Measurements from ENCODE around the gene MEF2D. TPM values are rescaled to one million over a fixed set of nuclear protein-coding genes. Genes with fewer than 3 reads are reported as not detected.

Gene MEF2D
- total RNA-seq, 1 donor from 2014 or later = 51.0 TPM

DNA sequence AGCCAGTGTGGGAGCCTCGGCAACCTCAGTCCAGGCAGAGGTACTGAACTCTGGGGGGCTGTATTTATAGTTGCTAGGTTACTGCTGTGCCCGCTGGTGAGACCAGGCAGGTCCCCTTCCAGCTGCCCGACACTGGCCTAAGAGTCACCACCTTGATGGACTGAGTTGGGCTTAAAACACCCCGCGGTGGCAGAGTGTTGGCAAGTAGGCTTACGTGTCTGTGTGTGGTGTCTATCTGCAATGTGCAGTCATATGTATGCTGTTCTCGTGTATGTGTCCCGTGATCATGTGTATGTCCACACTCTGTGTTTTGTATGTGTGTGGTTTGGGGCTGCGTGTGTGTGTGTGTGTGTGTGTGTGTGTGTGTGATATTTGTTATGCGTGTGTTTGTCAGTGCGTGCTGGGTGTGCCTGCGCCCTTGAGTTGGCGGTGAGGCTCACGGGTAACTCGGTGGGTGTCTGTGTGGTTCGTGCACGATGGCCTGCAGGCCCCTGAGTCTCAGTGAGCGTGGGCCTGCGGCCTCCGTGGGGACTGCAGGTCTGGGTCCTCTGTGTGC lies 65.5 kb downstream of the MEF2D start:
- no peak overlapping the region for H3K27ac ChIP-seq
- H3K4me1 ChIP-seq = peaks cover 15% of the 10 kb centered on the region
- DNase-seq (no peak), ATAC-seq (peak in 1 of 2 donors; percentile 10)
- TF ChIP-seq, protein P1, sequence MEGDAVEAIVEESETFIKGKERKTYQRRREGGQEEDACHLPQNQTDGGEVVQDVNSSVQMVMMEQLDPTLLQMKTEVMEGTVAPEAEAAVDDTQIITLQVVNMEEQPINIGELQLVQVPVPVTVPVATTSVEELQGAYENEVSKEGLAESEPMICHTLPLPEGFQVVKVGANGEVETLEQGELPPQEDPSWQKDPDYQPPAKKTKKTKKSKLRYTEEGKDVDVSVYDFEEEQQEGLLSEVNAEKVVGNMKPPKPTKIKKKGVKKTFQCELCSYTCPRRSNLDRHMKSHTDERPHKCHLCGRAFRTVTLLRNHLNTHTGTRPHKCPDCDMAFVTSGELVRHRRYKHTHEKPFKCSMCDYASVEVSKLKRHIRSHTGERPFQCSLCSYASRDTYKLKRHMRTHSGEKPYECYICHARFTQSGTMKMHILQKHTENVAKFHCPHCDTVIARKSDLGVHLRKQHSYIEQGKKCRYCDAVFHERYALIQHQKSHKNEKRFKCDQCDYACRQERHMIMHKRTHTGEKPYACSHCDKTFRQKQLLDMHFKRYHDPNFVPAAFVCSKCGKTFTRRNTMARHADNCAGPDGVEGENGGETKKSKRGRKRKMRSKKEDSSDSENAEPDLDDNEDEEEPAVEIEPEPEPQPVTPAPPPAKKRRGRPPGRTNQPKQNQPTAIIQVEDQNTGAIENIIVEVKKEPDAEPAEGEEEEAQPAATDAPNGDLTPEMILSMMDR (IDR thresholded peaks at IDR 0.05) = no peak
- H3K4me3 ChIP-seq = peak overlapping the region; percentile 51
- H3K9me3 ChIP-seq = no peaks in the 10 kb centered on the region
- no peaks in the 10 kb centered on the region for H3K36me3 ChIP-seq
- H3K27me3 ChIP-seq (ENCODE audit: low read depth) = peaks cover 98% of the 10 kb centered on the region
- intact Hi-C loops (cut with DNase I) = no loop called here

DNA sequence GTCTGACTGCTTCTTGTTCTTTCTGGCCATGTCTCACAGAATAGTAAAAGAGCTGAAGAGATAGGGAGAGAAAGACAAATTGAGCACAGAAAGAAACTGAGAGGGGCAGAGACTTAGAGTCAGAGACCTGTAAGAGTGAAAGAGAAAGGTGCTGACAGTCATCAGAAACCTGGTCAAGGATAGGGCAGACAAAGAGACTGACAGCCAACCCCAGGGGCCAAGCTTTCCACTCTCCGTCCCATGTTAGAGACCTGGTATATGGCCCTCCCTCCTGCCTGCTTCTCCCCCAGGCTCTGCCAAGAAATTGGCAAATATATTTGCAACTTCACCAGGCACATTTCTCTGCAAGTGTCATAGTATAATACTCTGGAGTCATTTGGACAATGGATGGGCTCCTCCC lies 67.0 kb downstream of the MEF2D start:
- intact Hi-C loops (cut with DNase I) = no loop called here
- TF ChIP-seq, protein P1 (IDR thresholded peaks at IDR 0.05) = no peak

DNA sequence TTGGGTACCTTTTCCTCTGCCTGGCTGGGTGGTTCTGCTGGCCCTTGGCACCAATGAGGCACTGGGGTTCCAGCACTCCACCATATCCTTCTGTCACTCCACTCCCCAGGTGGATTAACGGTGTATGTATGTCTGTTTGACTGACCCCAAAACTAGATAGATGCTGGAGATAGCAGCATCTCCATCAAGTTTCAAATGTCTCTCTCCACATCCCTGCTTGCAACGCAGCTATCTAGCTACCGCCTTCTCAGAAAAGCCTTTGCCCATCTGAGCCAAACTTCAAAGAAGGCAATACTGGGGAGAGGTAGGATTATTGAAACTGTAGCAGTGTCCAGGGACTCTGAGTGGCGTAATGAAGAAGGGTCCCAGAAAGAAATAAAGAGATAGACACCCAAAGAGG lies 67.5 kb downstream of the MEF2D start:
- Histone ChIP-seq H3K9me3 (no peaks in the 10 kb centered on the region), H3K36me3 (no peaks in the 10 kb centered on the region), H3K27me3 (ENCODE audit: low read depth) (peaks cover 95% of the 10 kb centered on the region), H3K4me3 (no peak overlapping the region), H3K27ac (no peak overlapping the region), H3K4me1 (peaks cover 15% of the 10 kb centered on the region)
- DNase-seq = no peak
- TF ChIP-seq, protein P1 (IDR thresholded peaks at IDR 0.05) = no peak
- intact Hi-C loops (cut with DNase I) = no loop called here
- ATAC-seq = no peak

More for the DNA sequence above, 67.0 kb downstream of the MEF2D start:
- H3K27ac ChIP-seq = no peak overlapping the region
- ATAC-seq (no peak), DNase-seq (no peak)
- peaks cover 15% of the 10 kb centered on the region for H3K4me1 ChIP-seq
- H3K36me3 ChIP-seq = no peaks in the 10 kb centered on the region
- H3K9me3 ChIP-seq = no peaks in the 10 kb centered on the region
- H3K27me3 ChIP-seq (ENCODE audit: low read depth) = peaks cover 98% of the 10 kb centered on the region
- no peak overlapping the region for H3K4me3 ChIP-seq

DNA sequence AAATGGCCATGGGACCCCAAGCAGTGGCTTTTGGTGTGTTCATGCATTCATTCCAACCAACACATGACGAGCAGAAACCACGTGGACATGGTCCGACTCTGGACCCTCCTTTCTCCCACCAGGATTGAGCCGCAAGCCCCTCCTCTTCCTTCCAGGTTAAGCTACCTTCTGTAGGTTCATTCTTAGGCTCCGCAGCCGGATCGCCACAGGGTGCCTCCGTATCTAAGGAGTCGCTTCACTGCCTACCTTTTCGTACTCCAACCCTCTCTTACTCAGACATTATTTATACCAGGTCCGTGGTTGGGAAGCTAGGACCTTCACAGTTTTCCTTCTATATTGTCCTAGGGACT lies 67.9 kb downstream of the MEF2D start:
- no peak overlapping the region for H3K27ac ChIP-seq
- no peak for ATAC-seq
- peaks cover 95% of the 10 kb centered on the region for H3K27me3 ChIP-seq (ENCODE audit: low read depth)
- no peaks in the 10 kb centered on the region for H3K36me3 ChIP-seq
- peaks cover 15% of the 10 kb centered on the region for H3K4me1 ChIP-seq
- H3K4me3 ChIP-seq = no peak overlapping the region
- intact Hi-C loops (cut with DNase I) = no loop called here
- TF ChIP-seq, protein P1 (IDR thresholded peaks at IDR 0.05) = no peak
- no peak for DNase-seq
- no peaks in the 10 kb centered on the region for H3K9me3 ChIP-seq

DNA sequence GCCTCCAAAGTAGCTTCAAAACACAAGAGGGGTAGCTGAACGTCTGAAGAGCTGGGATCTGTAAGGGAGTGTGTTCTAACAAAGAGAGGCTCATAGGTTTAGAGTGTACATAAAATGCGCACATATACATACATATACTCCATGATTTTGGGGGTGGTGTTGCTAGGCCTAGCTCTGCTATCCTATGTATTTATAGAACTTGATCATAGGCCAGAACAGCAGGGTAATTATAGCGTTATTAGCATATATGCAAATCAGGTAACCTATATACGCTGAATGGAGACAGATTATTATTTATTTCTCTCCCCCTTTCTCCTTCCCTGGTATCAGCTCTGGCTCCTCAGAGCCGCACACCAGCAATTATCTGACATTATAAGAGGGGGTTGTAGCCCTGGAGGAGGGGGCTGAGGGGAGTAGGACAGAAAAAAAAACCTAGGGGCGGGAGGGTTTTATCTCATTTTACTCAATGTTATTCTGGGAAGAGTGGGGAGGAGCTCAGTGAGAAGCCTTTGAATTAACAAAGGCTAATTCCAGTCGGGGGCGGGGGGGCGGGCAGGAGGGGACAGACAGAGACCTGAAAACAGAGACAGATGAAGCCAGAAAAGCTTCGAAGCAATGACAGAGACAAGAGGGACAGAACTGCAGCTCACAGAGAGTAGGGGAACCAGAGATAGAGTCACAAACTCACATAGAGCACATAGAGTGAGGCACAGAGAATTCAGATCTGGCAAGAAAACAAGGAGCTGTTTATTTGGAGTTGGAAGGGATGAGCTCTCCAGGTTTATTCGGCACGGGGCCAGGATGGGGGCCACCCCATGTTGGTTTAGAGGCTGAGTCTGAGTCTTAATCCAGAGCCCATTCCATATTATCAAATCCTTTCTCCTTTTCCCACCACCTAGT lies 68.6 kb downstream of the MEF2D start:
- Histone ChIP-seq H3K4me3 (no peak overlapping the region), H3K36me3 (no peaks in the 10 kb centered on the region), H3K27me3 (ENCODE audit: low read depth) (peaks cover 94% of the 10 kb centered on the region), H3K27ac (no peak overlapping the region), H3K4me1 (peaks cover 15% of the 10 kb centered on the region), H3K9me3 (no peaks in the 10 kb centered on the region)
- intact Hi-C loops (cut with DNase I) = no loop called here
- TF ChIP-seq, protein P1 (IDR thresholded peaks at IDR 0.05) = no peak
- ATAC-seq = no peak
- no peak for DNase-seq
